ENCODE measurements around the gene STARD4.

- TF ChIP-seq CTCF (conservative IDR thresholded peaks at IDR 0.05; ENCODE audit: low read depth, low read length) (no peak), EZH2 (IDR thresholded peaks at IDR 0.05; ENCODE audit: borderline replicate concordance, low read depth, low read length, poor library complexity, severe bottlenecking) (no peak)
Observed at GRCh38 chr5:111447822-111448221, 64.5 kb downstream of the STARD4 start.

Data from A673 (cell line).